Measurements from ENCODE around the gene VPS52. TPM values are rescaled to one million over a fixed set of nuclear protein-coding genes. Genes with fewer than 3 reads are reported as not detected.

The VPS52 gene
- total and polyA plus RNA-seq, 9 of the 15 experiments (the other 6 are each of a cell fraction or from before 2014, with no cell fraction given) = 24.4 to 103 (median 40.2) TPM

GRCh38 chr6:33271468-33272274, at the start of gene VPS52, which contains the start of gene RPS18 (continued):
- TF ChIP-seq SRSF7 (optimal IDR thresholded peaks at IDR 0.05; ENCODE audit: low read depth, low read length) = no peak
- TF ChIP-seq TAF9B (IDR thresholded peaks at IDR 0.05; ENCODE audit: partially characterized antibody) = peak; percentile 99
- no peak for TF ChIP-seq ZNF696 (CRISPR knock-in tag; conservative IDR thresholded peaks at IDR 0.05)
- no peak for TF ChIP-seq TEAD2 (tag; IDR thresholded peaks at IDR 0.05)
- TF ChIP-seq ZNF77 (CRISPR knock-in tag; IDR thresholded peaks at IDR 0.05) = no peak
- TF ChIP-seq ZNF57 (CRISPR knock-in tag; IDR thresholded peaks at IDR 0.05) = 0 out of 2 replicates have a peak, but pooled peaks have one; percentile 22
- peak; percentile 90; the same call in 1 of the 2 replicates for TF ChIP-seq FOXP1 (CRISPR knock-in tag; IDR thresholded peaks at IDR 0.05)
- TF ChIP-seq NKRF (IDR thresholded peaks at IDR 0.05; ENCODE audit: borderline replicate concordance) = peak; percentile 99
- peak; percentile 98 for TF ChIP-seq GTF2E2 (tag; IDR thresholded peaks at IDR 0.05)
- TF ChIP-seq WHSC1 (IDR thresholded peaks at IDR 0.05; ENCODE audit: low read length) = no peak
- peak; percentile 96 for TF ChIP-seq ZNF395 (CRISPR knock-in tag; IDR thresholded peaks at IDR 0.05)
- no peak for TF ChIP-seq ZBTB2 (IDR thresholded peaks at IDR 0.05)
- TF ChIP-seq ZNF444 (CRISPR knock-in tag; IDR thresholded peaks at IDR 0.05) = peak; percentile 60; the same call in 1 of the 2 replicates
- no peak for TF ChIP-seq KHSRP (IDR thresholded peaks at IDR 0.05)
- TF ChIP-seq POU5F1 (IDR thresholded peaks at IDR 0.05; ENCODE audit: borderline replicate concordance, low read depth, low read length, partially characterized antibody) = peak; percentile 5
- no peak for TF ChIP-seq ZNF699 (CRISPR knock-in tag; IDR thresholded peaks at IDR 0.05; ENCODE audit: insufficient replicate concordance)
- TF ChIP-seq PYGO2 (tag; IDR thresholded peaks at IDR 0.05) = no peak; the same call in 1 of the 2 replicates
- TF ChIP-seq PURB (CRISPR knock-in tag; IDR thresholded peaks at IDR 0.05; ENCODE audit: low read depth) = no peak
- TF ChIP-seq ZNF239 (CRISPR knock-in tag; IDR thresholded peaks at IDR 0.05) = no peak; the same call in 1 of the 2 replicates
- no peak; the same call in 1 of the 2 replicates for TF ChIP-seq CC2D1A (IDR thresholded peaks at IDR 0.05)
- TF ChIP-seq OTX1 (CRISPR knock-in tag; IDR thresholded peaks at IDR 0.05) = no peak; the same call in 1 of the 2 replicates
- TF ChIP-seq MCM7 (IDR thresholded peaks at IDR 0.05) = no peak
- peak; percentile 47 to 56; a peak in 3 of 4 replicates for TF ChIP-seq RCOR1 (IDR thresholded peaks at IDR 0.05; ENCODE audit: borderline replicate concordance in 1 of 2, low read depth in 2 of 2, low read length in 2 of 2)
- TF ChIP-seq ZNF561 (CRISPR knock-in tag; conservative IDR thresholded peaks at IDR 0.05) = 0 out of 2 replicates have a peak, but pooled peaks have one; percentile 68
- no peak for TF ChIP-seq ARID2 (IDR thresholded peaks at IDR 0.05)
- peak; percentile 86 for TF ChIP-seq CXXC5 (CRISPR knock-in tag; IDR thresholded peaks at IDR 0.05)
